HAP-1 (cell line): ENCODE data around the gene ADIPOQ.
"Not testable (repeated sequence)": the region's sequence is repeated elsewhere in the genome, so short reads cannot be mapped to it uniquely, and the experiment has no call there.

Experiments
- DNase-seq, 2 experiments: peaks; one replicate each; pipeline ENCODE4 v3.0.0-alpha.2; 2016 to 2020; ENCODE audit warnings: low spot score in 2 of 2
- H3K27me3 ChIP-seq: fragments of 250-450 bp; sonication (Bioruptor Pico); 2 replicates; pipeline ENCODE4 v1.5.1; 2020; ENCODE audit warnings: low read depth, mild to moderate bottlenecking, moderate library complexity
- H3K36me3 ChIP-seq: fragments of 250-450 bp; sonication (Bioruptor Pico); replicated peaks from 2 replicates; pipeline ENCODE4 v1.5.1; 2020; ENCODE audit warnings: mild to moderate bottlenecking
- H3K4me1 ChIP-seq: fragments of 250-450 bp; sonication (Bioruptor Pico); 2 replicates; pipeline ENCODE4 v1.5.1; 2020; ENCODE audit warnings: mild to moderate bottlenecking
- H3K4me3 ChIP-seq: fragments of 250-450 bp; sonication (Bioruptor Pico); 2 replicates; pipeline ENCODE4 v1.5.1; 2020; ENCODE audit warnings: mild to moderate bottlenecking, moderate library complexity
- H3K9me3 ChIP-seq: fragments of 250-450 bp; sonication (Bioruptor Pico); 2 replicates; pipeline ENCODE4 v1.5.1; 2020; ENCODE audit warnings: mild to moderate bottlenecking, moderate library complexity
- in situ Hi-C: fragments of 300-500 bp; cut with MboI; formaldehyde crosslinking; loops from 3 replicates; pipeline ENCODE4 v1.14.3; 2020; ENCODE audit warnings: low sequenced_read_pairs, inconsistent platforms, mixed read lengths

Gene ADIPOQ

DNA sequence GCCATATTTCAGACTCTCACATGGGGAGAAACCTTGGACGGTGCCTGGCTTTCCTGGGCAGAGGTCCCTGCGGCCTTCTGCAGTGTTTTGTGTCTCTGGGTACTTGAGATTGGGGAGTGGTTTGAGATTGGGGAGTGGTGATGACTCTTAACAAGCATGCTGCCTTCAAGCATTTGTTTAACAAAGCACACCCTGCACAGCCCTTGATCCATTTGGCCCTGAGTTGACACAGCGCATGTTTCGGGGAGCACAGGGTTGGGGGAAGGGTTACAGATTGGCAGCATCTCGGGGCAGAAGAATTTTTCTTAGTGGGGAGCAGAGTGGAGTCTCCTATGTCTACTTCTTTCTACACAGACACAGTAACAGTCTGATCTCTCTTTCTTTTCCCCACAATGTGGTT is 23.6 kb downstream of the ADIPOQ start:
- H3K27me3 ChIP-seq, in situ Hi-C loops: not testable (repeated sequence)
- peaks cover 23% of the 10 kb centered on the region for H3K4me1 ChIP-seq

DNA sequence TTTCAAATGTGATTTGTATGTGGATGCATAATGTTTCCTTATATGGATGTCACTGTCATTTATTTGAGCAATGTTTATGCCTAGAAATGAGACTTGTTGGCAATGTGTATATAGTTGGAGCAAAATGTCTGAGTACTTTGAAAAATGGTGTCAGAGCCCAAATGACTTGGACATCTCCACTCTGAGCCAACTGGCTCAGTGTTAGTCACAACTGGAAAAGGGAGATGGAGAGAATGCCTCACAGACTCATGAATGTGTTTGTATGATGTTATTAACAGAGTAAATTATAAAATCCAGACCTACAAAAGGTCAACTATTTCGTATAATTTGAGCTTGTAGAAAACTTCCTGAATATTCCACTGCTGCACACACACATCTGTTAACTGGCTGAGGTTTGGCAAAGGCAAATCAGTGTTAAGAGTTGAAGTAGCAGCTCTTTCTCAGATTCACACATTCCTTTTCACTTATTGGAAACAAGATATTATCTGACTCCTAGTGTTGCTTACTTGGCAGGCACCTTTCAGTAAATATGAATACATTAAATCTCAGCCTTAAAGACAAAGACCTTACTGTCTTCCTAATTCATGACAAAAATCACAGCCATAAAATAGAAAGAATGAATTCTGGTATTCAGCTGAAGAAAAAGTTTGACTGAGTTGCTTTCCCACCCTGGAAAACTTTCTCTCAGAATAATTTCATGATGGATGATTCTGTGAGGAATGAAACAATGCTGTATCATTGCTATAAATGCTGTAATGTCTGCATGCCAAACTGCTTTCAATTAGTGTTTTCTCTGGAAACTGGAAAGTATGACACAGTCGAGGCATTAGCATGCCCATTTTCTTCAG is 27.0 kb downstream of the ADIPOQ start:
- no peaks in the 10 kb centered on the region for H3K36me3 ChIP-seq
- H3K4me3 ChIP-seq: no peak overlapping the region
- no peaks in the 10 kb centered on the region for H3K27me3 ChIP-seq
- peaks cover 26% of the 10 kb centered on the region for H3K4me1 ChIP-seq
- in situ Hi-C loops: no loop called here
- DNase-seq: no peak
- H3K9me3 ChIP-seq: no peaks in the 10 kb centered on the region

More for the DNA sequence above, 23.6 kb downstream of the ADIPOQ start:
- not testable (repeated sequence) for H3K4me3 ChIP-seq, DNase-seq, H3K9me3 ChIP-seq, H3K36me3 ChIP-seq

GRCh38 chr3:186870421-186871201 is 28.1 kb downstream of the ADIPOQ start:
- in situ Hi-C loops: no loop called here

GRCh38 chr3:186871403-186871924 is 29.0 kb downstream of the ADIPOQ start:
- H3K9me3 ChIP-seq: no peaks in the 10 kb centered on the region; the same call in 1 of the 2 replicates
- H3K4me1 ChIP-seq: peaks cover 31% of the 10 kb centered on the region
- H3K27me3 ChIP-seq: no peaks in the 10 kb centered on the region
- in situ Hi-C loops: no loop called here
- no peaks in the 10 kb centered on the region for H3K36me3 ChIP-seq
- H3K4me3 ChIP-seq: no peak overlapping the region
- DNase-seq: no peak

More at GRCh38 chr3:186870421-186871201, 28.1 kb downstream of the ADIPOQ start:
- DNase-seq: no peak
- Histone ChIP-seq H3K27me3 (no peaks in the 10 kb centered on the region), H3K36me3 (no peaks in the 10 kb centered on the region), H3K4me3 (no peak overlapping the region), H3K4me1 (peaks cover 31% of the 10 kb centered on the region), H3K9me3 (no peaks in the 10 kb centered on the region)

DNA sequence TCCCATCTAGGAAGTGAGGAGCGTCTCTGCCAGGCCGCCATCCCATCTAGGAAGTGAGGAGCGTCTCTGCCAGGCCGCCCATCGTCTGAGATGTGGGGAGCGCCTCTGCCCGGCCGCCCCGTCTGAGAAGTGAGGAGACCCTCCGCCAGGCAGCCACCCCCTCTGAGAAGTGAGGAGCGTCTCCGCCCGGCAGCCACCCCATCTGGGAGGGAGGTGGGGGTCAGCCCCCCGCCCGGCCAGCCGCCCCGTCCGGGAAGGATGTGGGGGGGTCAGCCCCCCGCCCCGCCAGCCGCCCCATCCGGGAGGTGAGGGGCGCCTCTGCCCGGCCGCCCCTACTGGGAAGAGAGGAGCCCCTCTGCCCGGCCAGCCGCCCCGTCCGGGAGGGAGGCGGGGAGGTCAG is 31.3 kb downstream of the ADIPOQ start:
- H3K9me3 ChIP-seq, DNase-seq, in situ Hi-C loops, H3K27me3 ChIP-seq, H3K4me3 ChIP-seq, H3K36me3 ChIP-seq: not testable (repeated sequence)
- peaks cover 28% of the 10 kb centered on the region for H3K4me1 ChIP-seq

DNA sequence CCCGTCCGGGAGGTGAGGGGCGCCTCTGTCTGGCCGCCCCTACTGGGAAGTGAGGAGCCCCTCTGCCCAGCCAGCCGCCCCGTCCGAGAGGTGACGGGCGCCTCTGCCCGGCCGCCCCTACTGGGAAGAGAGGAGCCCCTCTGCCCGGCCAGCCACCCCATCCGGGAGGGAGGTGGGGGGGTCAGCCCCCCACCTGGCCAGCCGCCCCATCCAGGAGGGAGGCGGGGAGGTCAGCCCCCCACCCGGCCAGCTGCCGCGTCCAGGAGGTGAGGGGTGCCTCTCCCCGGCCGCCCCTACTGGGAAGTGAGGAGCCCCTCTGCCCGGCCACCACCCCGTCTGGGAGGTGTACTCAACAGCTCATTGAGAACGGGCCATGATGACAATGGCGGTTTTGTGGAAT is 31.7 kb downstream of the ADIPOQ start:
- H3K27me3 ChIP-seq, H3K36me3 ChIP-seq, DNase-seq, in situ Hi-C loops, H3K4me3 ChIP-seq, H3K9me3 ChIP-seq: not testable (repeated sequence)
- H3K4me1 ChIP-seq: peaks cover 24% of the 10 kb centered on the region

DNA sequence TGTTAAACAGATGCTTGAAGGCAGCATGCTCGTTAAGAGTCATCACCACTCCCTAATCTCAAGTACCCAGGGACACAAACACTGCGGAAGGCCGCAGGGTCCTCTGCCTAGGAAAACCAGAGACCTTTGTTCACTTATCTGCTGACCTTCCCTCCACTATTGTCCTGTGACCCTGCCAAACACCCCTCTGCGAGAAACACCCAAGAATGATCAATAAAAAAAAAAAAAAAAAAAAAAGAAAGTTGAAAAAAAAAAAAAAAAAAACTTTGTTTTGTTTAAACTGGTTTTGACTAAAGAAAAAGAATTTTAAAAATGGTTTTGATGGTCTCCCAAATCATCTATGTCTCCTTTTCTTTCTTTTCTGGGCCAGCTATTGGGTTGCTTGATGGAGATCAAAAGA is 32.3 kb downstream of the ADIPOQ start:
- in situ Hi-C loops, H3K27me3 ChIP-seq, H3K36me3 ChIP-seq, H3K9me3 ChIP-seq, DNase-seq, H3K4me3 ChIP-seq: not testable (repeated sequence)
- peaks cover 18% of the 10 kb centered on the region; the same call in 1 of the 2 replicates for H3K4me1 ChIP-seq

- DNase-seq: no peak
- no peak overlapping the region for H3K4me3 ChIP-seq
- H3K9me3 ChIP-seq: no peaks in the 10 kb centered on the region; the same call in 1 of the 2 replicates
- H3K27me3 ChIP-seq: no peaks in the 10 kb centered on the region
- in situ Hi-C loops: no loop called here
- H3K4me1 ChIP-seq: peaks cover 10% of the 10 kb centered on the region; the same call in 1 of the 2 replicates
- no peaks in the 10 kb centered on the region for H3K36me3 ChIP-seq
Measured at GRCh38 chr3:186875708-186876107, 33.2 kb downstream of the ADIPOQ start.

DNA sequence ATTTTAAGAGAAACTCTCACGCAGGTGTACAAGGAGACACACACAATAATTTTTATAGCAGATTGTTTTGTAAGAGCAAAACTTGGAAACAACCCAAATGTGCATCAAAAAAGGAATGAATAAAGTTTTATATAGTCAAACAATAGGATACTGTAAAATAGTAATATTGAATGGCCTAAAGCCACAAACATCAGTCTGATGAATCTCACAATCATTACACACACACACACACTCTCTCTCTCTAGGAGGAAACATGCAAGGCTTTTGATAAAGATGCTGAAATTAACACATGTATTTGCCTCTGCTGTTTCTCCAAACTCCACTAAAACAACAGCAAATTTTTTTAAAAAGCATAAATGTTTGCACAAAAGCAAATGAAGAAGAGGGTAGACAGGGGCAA is 37.3 kb downstream of the ADIPOQ start:
- peaks cover 28% of the 10 kb centered on the region for H3K4me1 ChIP-seq
- in situ Hi-C loops: loop anchor here (10.0 kb wide), 1 partner anchor 55 kb away; the partner anchor contains the start of gene ST6GAL1
- no peak overlapping the region for H3K4me3 ChIP-seq
- DNase-seq: no peak
- no peaks in the 10 kb centered on the region for H3K27me3 ChIP-seq
- no peaks in the 10 kb centered on the region; the same call in 1 of the 2 replicates for H3K9me3 ChIP-seq
- no peaks in the 10 kb centered on the region for H3K36me3 ChIP-seq

DNA sequence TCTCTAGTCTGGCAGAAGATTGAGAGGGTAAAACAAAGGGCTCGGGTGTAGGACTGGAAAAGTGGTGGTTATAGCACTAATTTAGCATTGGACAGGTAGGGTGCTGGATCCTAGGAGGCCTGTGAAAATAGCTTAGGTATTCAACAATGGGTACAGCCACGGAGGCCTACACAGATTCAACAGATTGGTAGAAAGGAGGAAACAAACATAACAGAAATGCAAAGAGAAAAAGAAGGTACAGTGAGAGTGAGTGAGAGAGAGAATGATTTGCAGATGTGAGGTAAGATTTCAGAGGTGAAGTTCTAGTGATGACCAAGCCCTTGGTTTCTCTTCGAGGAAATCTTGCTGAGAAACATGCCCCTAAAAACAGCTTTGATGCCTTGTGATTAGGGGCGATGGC is 37.9 kb downstream of the ADIPOQ start:
- DNase-seq: no peak
- Histone ChIP-seq H3K4me1 (peaks cover 23% of the 10 kb centered on the region), H3K4me3 (no peak overlapping the region), H3K27me3 (no peaks in the 10 kb centered on the region), H3K36me3 (no peaks in the 10 kb centered on the region), H3K9me3 (no peaks in the 10 kb centered on the region; the same call in 1 of the 2 replicates)
- in situ Hi-C loops: loop anchor here (10.0 kb wide), 1 partner anchor 54 kb away; the partner anchor contains the start of gene ST6GAL1

GRCh38 chr3:186882150-186882524 is 39.6 kb downstream of the ADIPOQ start:
- H3K27me3 ChIP-seq: no peaks in the 10 kb centered on the region
- no peaks in the 10 kb centered on the region for H3K9me3 ChIP-seq
- no peak for DNase-seq
- in situ Hi-C loops: loop anchor here (10.0 kb wide), 1 partner anchor 53 kb away; the partner anchor contains the start of gene ST6GAL1
- H3K4me1 ChIP-seq: peaks cover 38% of the 10 kb centered on the region
- no peaks in the 10 kb centered on the region for H3K36me3 ChIP-seq
- H3K4me3 ChIP-seq: no peak overlapping the region

- H3K4me3 ChIP-seq: no peak overlapping the region
- H3K36me3 ChIP-seq: no peaks in the 10 kb centered on the region
- H3K27me3 ChIP-seq: no peaks in the 10 kb centered on the region
- H3K9me3 ChIP-seq: no peaks in the 10 kb centered on the region
- no peak for DNase-seq
- H3K4me1 ChIP-seq: peaks cover 43% of the 10 kb centered on the region
- in situ Hi-C loops: loop anchor here (10.0 kb wide), 1 partner anchor 52 kb away; the partner anchor contains the start of gene ST6GAL1
Measured at GRCh38 chr3:186882881-186883685, 40.6 kb downstream of the ADIPOQ start.

DNA sequence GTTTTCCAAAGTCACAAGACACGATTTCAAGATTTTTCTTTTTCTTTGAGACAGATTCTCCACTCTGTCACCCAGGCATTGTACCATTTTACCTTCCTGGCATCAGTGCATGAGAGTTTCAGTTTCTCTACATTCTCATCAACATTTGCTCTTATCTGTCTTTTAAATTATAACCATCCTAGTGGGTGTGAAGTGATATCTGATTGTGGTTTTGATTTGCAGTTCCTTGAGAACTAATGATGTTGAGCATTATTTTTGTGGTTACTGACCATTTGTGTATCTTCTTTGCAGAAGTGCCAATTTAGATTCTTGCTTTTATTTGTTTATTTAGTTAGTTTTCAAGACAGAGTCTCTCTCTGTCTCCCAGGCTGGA is 41.2 kb downstream of the ADIPOQ start:
- in situ Hi-C loops: loop anchor here (10.0 kb wide), 1 partner anchor 51 kb away; the partner anchor contains the start of gene ST6GAL1
- no peaks in the 10 kb centered on the region for H3K9me3 ChIP-seq
- H3K4me1 ChIP-seq: peaks cover 48% of the 10 kb centered on the region
- H3K27me3 ChIP-seq: no peaks in the 10 kb centered on the region
- DNase-seq: no peak
- H3K4me3 ChIP-seq: no peak overlapping the region
- H3K36me3 ChIP-seq: no peaks in the 10 kb centered on the region
